ENCODE data around the gene TXNRD2.

TXNRD2 gene

DNA sequence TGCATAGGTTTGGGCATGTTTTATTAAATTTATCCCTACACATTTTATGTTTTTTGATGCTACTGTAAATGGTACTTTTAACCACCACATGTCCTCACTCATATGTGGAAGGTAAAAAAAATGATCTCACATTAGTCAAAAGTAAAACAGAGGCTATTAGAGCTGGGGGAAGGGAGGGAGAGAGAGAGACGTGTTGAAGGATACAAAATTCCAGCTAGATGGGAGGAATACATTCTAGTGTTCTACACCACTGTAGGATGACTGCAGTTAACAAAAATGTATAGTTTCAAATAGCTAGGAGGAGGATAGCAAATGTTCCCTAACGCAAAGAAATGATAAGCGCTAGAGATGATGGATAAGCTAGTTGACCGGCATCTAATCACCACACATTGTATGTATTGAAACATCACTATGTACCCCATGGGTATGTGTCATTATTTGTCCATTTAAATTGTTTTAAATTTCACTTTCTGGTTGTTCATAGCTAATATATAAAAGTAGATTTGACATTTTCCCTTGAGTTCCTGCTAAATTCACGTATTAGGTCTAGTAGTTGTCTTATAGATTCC lies 77.0 kb downstream of the TXNRD2 start:
- DNase-seq (ENCODE audit: low read depth in 2 of 2), result no peak

DNA sequence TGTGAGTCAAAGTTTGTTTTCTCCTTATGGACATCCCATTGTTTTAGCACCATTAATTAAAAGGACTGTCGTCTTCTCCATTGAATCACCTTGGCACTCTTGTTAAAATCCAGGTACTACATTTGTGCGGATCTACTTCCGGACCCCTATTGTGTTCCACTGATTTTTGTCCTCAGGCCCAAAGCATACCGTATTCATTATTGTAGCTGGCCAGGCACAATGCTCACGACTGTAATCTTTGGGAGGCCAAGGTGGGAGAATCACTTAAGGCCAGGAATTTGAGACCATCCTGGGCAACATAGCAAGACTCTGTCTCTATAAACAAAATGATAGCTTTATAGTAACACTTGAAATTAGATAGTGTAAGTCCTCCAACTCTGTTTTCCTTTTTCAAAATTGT lies 78.0 kb downstream of the TXNRD2 start:
- no peak for DNase-seq (ENCODE audit: low read depth in 2 of 2)

DNA sequence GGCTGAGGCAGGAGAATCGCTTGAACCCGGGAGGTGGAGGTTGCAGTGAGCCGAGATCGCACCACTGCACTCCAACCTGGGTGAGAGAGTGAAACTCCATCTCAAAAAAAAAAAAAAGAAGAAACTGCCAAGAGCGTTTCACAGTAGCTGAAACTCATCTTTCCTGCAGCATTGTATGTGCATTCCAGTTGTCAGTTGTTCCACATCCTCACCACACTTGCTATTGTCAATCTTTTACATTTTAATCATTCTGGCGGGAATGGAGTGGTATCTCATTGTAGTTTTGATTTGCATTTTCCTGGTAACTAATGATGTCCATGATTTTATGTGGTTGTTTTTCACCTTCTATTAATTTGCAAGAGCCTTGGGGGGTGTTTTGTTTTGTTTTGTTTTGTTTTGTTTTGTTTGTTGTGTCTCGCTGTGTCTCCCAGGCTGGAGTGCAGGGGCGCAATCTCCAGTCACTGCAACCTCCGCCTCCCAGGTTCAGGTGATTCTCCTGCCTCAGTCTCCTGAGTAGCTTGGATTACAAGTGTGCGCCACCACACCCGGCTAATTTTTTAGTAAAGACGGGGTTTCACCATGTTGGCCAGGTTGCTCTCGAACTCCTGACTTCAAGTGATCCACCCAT lies 78.9 kb downstream of the TXNRD2 start:
- no peak for DNase-seq (ENCODE audit: low read depth in 2 of 2)

DNA sequence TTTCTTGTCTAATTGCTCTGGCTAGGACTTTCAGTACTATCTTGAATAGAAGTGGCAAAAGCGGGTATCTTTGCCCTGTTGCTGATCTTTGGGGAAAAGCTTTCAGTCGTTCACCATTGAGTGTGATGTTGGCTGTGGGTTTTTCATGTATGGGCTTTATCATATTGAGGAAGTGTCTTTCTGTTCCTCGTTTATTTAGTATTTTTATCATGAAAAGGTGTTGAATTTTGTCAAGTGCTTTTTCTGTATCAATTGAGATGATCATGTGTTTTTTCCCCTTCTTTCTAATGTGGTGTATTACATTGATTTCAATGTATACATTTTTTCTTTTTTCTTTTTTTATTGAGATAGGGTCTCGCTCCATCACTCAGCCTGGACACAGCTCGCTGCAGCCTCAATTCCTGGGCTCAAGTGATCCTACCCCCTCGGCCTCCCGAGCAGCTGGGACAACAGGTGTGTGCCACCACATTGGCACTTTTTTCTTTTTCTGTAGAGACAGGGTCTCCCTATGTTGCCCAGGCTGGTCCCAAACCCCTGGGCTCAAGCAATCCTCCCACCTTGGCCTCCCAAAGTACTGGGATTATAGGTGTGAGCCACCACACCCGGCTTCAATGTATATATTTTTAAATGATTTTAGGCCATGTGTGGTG lies 81.6 kb downstream of the TXNRD2 start:
- DNase-seq (ENCODE audit: low read depth in 2 of 2), result no peak

DNA sequence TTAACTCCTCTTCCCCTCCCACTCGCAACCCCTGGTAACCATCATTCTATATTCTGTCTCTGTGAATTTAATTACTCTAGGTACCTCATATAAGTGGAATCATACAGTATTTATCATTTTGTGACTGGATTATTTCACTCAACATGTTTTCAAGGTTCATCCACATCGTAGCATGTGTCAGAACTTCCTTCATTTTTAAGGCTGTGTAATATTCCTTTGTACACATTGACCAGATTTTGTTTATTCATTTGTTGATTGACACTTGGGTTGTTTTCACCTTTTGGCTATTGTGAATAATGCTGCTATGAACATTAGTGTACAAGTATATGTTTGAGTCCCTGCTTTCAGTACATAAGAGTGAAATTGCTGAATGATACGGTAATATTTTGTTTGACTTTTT lies 84.2 kb downstream of the TXNRD2 start:
- DNase-seq (ENCODE audit: low read depth in 2 of 2), result no peak

DNA sequence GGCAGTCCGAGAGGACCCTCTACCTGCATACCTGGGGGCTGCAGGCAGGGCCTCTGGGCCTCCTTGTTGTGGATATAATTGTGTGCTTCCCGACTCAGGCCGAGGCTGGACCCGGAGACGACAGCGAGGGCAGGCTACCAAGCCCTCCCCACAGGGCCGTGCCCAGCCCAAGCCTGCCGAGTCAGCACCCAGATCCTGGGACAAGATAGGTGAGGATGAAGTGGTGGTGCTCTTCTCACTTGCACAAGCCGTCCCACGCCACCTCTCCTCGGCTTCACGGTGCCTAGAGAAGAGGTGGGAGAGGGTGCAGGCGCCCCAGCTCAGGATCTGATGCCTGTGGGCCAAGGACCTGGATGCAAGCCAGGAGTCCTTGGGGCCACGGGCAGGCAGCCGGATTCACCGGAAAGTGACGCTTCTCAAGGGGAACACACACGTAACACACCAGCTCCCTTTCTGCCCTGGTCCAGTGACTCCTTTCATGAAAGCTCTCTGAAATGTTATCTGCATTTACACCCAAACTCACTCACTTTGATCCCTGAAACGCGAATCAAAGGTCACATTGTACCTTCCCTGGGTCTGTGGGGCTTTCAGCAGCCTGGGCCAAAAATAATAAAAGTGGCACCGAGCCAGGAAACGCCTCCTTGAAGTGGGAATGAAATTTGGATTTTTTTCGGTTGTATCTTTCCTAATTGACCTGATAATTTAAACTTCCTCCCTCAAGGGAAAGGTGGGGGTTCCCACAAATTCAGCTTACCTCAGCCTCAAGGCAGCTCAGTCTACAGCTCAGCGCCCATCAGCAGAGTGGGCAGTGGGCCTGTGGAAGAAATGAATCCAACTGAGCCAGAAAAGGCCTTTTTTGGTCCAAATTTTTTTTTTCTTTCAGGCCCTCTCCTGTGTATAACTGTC lies 85.9 kb downstream of the TXNRD2 start:
- no peak for DNase-seq (ENCODE audit: low read depth in 2 of 2)

DNA sequence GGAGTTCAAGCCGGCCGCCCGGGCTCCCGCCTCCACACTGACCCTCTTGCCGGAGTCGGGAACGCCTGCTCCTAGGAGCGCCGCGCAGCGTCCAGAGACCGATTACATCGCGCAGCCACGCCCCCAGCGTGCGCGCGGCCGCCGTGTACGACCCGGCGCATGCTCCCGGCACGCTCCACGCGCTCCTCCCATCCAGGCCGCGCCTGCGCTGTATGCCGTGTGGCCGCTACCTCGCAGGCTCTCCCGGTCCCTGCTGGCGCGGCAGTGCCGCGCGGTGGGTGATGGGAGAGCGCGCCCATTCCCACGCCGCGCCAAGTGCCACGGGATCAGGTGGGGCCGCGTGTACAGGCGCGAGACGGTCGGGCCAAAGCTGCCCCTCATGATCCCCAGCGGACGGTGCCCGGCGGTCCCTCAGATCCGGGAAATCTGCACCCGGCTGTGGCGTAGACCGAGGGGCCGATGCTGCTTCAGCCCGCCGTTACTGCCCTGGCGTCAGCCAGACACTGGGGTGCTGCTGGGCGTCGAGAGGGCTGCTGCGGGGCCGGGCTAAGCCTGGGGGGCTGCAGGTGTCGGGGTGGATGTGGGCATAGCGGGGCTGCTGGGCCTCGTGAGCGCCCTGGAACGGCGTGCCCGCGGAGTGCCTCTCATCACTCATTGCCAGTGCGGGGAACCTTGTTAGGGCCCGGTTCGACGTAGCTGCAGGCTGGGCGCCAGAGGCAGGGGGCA lies 86.7 kb downstream of the TXNRD2 start, which contains the start of the genes GNB1L and RTL10:
GNB1L (minus strand) TSS at position 97 of the 726 bp plus-strand sequence. CDS start 33,519 bp downstream, outside the sequence.
RTL10 (minus strand) TSS at position 97 of the 726 bp plus-strand sequence. CDS start 2,613 bp downstream, outside the sequence.
- DNase-seq (ENCODE audit: low read depth in 2 of 2), result peak; percentile 85 to 92

DNA sequence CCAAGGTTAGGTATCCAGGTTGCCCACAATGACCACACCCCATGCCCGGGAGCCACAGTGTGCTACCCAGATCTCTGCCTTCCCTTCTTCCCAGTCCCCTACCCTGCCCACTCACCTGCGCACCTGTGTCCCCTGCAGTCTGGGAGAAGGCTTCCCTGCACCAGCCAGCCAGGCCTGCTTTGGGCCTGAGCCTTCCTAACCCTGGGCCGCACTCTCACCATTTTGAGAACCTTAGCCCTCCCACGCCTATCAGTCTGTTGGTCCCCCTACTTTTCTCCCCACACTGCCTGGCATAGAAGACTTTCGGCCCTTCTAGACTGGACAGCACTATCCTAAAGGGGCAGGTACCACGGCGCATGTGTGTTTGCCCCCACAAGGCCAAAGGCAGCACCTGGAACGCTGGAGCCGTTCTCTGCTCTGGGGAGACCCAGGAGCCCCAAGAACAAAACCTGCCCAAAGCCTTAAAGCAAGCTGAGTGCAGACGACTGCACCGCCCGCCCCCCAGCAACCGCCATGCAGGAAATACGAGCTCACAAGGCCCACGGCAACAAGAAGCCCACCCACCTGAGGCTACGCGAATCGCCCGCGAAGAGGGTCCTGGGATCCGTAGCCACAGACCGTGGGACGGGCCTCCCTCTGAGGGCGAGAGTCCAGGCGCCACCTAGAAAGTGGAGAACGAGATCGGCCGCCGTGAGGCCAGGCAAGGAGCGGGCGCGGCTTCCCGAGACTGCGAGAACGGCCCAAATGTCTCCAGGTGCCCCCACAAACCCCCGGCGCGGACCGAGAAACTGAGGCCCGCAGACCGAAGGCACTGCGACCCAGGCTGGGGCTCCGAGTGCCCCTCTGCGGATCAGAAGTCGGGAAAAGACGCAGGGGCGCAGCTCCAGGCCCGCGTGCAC lies 87.5 kb downstream of the TXNRD2 start:
- DNase-seq (ENCODE audit: low read depth in 2 of 2), result no peak

DNA sequence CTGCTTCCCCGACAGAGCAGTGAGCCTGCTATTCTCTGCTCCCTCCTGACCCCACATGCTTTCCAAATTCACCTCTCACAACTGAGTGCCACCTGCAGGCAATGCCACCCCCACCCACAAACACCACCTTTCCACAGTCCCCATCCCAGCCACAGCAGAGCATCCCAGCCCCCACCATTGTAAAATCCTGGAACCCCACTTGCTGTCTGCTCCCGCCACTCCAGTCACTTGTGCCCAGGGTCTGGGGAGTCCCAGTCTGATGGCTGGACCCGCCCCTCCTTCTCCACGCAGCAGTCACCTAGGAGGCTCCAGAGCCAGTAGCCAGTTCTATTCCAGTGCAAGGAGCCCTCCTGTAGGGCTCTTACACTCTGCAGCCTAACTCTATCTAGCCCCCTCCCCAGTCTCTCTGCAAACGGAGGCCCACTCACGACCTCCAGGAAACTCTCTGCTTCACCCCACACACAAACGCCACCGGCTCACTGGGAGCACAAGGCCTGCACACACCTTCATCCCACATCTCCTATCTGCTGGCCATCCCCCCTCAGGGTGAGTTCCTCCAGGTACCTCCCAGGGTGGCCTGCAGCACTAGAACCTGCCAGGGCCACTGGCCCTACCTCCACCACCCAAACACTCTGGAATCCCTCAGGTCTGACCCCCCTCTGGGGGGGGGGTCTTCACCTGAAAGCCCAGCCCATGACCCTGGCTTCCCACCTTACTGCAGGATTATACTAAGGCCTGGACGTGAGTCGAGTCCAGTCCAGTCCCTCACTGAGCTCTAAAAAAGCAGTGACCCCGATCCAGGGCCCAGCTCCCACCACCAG lies 88.3 kb downstream of the TXNRD2 start:
- DNase-seq (ENCODE audit: low read depth in 2 of 2), result no peak

DNA sequence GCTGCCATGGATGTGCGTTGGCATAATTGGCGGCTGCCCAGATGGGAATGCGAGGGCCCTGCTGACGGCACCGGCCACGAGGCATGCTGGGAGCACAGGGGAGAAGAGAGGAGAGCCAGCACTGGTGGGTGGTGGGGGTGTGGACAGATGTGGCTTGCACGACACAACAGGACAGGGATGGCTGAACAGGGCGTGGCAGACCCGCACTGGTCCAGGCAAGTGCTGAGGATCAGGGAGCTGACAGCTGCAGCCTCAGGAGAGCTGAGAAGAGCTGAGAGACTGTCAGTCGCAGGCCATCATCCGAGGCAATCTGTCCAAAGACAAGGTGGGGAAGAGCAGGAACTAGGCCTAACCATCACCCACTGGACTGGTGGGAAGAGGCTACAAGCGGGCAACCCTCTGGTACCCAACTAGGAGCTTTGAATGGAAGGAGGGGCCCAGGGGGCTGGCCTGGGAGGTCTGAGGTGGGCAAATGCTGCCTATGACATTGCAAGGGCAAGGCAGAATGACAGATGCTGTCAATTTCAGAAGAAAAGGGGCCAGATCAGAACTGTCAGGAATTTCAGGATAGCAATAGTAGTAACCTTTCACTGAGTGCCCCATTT lies 89.3 kb downstream of the TXNRD2 start:
- DNase-seq (ENCODE audit: low read depth in 2 of 2), result no peak

DNA sequence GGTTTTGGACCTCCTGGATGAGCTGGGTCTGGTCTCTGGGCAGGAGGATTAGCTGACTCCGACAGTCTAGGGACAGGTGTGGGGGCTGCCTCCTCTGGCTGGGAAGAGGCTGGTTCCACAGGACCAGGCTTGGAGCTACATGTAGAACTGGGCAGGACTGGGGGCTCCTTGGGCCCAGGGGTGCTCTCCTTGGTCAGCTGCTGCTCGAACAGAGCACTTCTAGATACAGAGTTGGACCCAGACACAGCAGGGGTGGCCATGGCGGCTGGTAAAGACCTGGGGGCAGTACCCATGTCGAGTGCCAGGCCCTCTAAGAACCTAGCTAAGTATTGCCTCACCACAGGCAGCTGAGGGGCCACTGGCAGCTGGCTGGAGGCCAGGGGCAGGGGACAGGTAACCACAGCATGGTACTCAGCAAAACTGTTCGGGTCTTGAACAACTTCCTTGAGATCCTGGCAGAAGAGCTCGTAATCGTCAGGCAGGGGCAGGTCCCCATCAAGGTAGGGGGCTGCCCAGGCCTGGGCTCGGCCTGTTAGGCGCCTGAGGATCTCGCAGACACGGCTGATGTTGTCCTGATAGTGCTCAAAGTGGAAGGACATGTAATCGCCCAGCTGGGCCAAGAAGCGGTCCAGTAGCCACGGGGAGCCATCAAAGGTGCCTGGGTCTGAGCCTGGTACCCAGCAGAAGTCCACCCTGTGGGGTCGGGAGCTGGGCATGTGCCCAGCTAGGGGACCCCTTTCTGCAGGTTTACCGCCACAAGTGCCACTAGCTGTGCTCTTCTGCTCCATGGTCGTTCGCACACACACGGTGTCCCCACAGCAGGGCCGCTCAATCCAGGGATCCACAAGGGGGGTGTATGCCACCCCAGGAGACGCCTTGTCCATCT lies 90.1 kb downstream of the TXNRD2 start:
- DNase-seq (ENCODE audit: low read depth in 2 of 2), result no peak

DNA sequence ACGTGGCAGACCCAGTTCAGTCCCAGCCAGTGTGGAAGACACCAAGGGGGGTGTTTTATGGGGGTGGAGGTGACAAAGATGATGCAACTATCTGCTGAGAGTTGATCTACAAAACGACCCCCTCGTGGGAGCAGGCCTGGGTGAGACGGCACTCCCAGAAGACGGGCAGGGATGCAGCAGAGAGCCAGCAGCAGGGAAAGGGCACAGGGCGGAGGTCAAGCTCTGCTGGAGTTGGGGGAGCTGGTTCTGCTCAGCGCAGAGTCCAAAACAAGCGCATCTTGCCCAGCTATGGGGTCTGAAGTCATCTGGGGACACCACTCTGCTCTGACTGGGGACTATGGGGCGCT lies 90.9 kb downstream of the TXNRD2 start:
- DNase-seq (ENCODE audit: low read depth in 2 of 2), result no peak

DNA sequence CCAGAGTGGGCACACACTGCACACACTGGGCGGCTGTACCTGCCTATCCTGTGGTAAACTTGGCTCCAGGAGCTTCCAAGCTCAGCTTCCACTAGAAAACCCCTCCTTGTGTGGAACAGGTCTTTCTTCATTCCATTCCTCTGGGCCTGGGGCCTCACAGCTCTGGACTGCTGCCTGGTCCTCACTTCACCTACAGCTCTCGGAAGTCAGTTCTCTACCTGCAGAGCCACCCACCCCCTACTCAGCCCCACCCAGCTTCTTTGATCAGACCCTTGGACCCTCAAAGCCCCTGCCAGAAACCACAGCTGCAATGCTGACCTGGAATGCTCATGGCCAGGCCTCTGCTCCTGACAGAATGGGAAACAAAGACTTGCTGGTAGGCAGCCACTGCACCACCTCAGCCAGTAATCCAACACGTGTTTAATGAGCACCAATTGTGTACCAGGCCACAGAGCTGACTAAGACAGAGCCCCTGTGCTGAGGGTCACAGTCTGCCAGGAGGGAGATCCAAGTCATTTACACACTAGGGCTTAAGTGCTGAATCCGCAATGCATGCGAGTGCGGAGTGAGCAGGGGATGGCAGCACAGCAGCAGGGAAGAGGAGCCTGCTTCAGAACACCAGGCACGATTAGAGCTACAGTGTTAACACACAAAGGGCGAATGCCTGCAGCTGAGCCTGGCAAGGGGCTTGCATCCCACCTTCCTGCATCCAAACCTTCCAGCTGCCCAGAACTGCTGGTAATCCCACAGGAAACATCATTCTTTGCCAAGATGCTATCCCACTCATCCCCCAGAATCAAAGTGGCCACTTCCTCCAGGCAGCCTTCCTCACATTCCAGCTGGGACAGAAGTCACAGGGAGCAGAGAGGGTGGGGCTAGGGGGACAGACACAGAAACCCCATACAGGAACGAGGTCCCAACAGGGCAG lies 91.5 kb downstream of the TXNRD2 start:
- DNase-seq (ENCODE audit: low read depth in 2 of 2), result no peak

DNA sequence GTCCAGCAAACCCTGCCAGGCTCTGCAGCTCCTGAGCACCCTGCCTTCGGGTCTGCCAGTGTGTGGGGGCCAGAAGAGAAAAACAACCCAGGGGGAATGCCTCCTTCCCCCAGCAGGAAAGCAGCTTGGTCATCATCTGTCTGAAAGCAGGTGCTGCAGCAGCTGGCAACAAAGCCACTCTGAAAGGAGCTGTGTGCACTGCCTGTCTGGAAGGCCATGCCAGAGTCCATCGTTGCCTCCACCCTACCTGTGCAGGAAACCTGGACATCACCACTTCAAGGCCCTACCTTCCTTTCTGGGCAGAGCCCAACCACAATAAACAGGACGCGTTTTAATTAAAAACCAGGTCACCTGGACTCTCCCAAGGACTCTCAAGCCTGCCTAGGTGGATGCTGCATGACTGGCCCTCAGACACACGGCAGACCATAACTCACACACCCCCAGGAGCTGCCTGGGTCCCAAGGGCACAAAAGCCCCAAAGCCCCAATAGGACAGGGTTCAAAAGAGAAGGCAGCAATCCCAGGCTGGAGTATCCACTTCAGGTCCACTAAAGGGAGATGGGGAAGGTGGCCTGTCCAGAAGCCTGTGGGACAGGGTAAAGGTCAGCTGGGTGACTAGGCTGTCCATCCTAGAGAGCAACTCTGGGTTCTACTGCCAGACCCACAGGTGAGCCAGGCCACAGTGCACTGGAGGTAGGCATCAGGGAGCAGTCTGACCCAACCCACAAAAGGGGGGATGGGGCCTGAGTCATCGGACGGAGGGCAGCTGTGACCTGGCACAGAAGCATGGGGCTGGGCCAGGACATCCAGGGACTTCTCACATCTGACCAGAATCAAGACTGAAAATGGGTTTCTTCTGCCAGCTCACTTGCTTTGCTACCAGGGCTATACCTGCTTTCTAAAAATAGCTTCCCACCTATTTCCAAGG lies 93.1 kb downstream of the TXNRD2 start:
- no peak for DNase-seq (ENCODE audit: low read depth in 2 of 2)

DNA sequence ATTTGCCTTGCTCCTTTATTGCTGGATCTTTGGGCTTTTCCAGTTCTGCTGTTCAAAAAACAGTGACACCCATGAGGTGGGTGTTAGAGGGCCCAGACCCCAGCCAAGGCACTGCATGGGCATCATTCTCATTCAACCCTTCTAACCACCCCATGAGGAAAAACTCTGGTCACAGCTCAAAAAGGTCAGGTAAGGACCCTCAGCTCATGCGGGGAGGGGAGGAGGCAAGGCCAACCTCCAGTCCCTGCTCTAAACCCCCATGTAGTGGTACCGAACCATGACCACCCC lies 94.3 kb downstream of the TXNRD2 start:
- no peak for DNase-seq (ENCODE audit: low read depth in 2 of 2)

DNA sequence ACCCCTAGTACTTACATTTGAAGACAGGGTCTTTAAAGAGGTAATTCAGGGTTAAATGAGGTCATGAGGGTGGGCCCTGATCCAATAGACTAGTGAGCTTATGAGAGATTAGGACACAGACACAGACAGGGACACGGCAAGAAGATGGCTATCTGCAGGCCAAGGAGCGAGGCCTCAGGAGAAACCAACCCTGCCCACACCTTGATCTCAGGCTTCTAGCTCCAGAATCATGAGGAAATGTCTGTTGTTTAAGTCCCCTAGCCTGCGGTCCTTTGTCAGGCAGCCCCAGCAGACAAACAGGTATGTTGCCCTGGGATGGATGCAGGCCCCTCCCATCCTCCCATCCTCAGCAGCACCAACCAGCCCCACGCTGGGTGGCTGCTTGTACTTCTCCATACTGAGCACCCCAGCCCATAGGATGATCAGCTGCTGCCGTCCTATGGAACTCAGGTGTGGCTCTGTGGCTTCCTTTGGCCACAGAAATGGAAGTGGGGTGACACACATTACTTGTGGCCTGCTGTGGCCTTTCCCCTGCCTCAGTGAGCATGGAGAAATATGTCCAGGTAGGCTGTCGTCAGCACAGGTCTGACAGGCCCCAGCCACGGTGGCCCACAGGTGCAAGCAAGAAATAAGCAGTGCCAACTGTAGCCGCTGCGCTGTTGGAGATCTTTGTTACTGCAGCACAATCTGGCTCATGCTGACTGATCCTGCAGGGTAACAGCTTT lies 94.8 kb downstream of the TXNRD2 start:
- DNase-seq (ENCODE audit: low read depth in 2 of 2), result no peak
